ENCODE results near the gene PRRT3.

Gene PRRT3

GRCh38 chr3:9951962-9952805 is at the start of gene PRRT3:
Gene PRRT3 (minus strand): TSS chr3:9952408. CDS start chr3:9950115, 2,293 bp downstream.
- no peak for DNase-seq

GRCh38 chr3:10000686-10001085 is 48.5 kb upstream of the PRRT3 start:
- DNase-seq = no peak

- no peak for DNase-seq
Measured at GRCh38 chr3:9994086-9994844, 42.1 kb upstream of the PRRT3 start.

- no peak for DNase-seq
Measured at GRCh38 chr3:9986230-9986725, 34.1 kb upstream of the PRRT3 start.

GRCh38 chr3:9980251-9980650 is 28.0 kb upstream of the PRRT3 start:
- no peak for DNase-seq

- DNase-seq = no peak
Measured at GRCh38 chr3:9978710-9979305, 26.6 kb upstream of the PRRT3 start.

- peak; percentile 7 for DNase-seq
Measured at GRCh38 chr3:9976721-9977709, 24.8 kb upstream of the PRRT3 start.

- no peak for DNase-seq
Measured at GRCh38 chr3:9970020-9970652, 17.9 kb upstream of the PRRT3 start.

- DNase-seq = no peak
Measured at GRCh38 chr3:9969632-9970019, 17.4 kb upstream of the PRRT3 start.

- no peak for DNase-seq
Measured at GRCh38 chr3:9966841-9967240, 14.6 kb upstream of the PRRT3 start.

- no peak for DNase-seq
Measured at GRCh38 chr3:9965200-9965875, 13.1 kb upstream of the PRRT3 start.

GRCh38 chr3:9957214-9957613 is 5.0 kb upstream of the PRRT3 start:
- DNase-seq = no peak

GRCh38 chr3:9955611-9956352 is 3.6 kb upstream of the PRRT3 start:
- no peak for DNase-seq

GRCh38 chr3:9955067-9955502 is 2.9 kb upstream of the PRRT3 start:
- DNase-seq = peak; percentile 56

GRCh38 chr3:9951598-9951961 is 628 bp downstream of the PRRT3 start:
- no peak for DNase-seq

GRCh38 chr3:9951126-9951525 is 1.1 kb downstream of the PRRT3 start:
- no peak for DNase-seq

GRCh38 chr3:9949626-9950025 is 2.6 kb downstream of the PRRT3 start:
- DNase-seq = no peak

GRCh38 chr3:9949115-9949514 is 3.1 kb downstream of the PRRT3 start:
- no peak for DNase-seq

GRCh38 chr3:9948586-9948985 is 3.6 kb downstream of the PRRT3 start:
- DNase-seq = no peak

Measured in SHP77 treated with DMSO at 0.1 percent for 48 hours (cell line).